ENCODE results near the gene EFL1.
"Not testable (repeated sequence)": the region's sequence is repeated elsewhere in the genome, so short reads cannot be mapped to it uniquely, and the experiment has no call there.

The EFL1 gene

GRCh38 chr15:82281276-82281675 lies 18.7 kb upstream of the EFL1 start:
- DNase-seq (ENCODE audit: low read depth in 2 of 2) = not testable (repeated sequence)

- DNase-seq (ENCODE audit: low read depth in 2 of 2) = no peak
These were observed 12.9 kb upstream of the EFL1 start for GRCh38 chr15:82275410-82275809.

GRCh38 chr15:82272154-82272553 lies 9.6 kb upstream of the EFL1 start:
- no peak for DNase-seq (ENCODE audit: low read depth in 2 of 2)

- DNase-seq (ENCODE audit: low read depth in 2 of 2) = not testable (repeated sequence)
These were observed 5.9 kb upstream of the EFL1 start for GRCh38 chr15:82268454-82268853.

- DNase-seq (ENCODE audit: low read depth in 2 of 2) = not testable (repeated sequence)
These were observed 4.6 kb upstream of the EFL1 start for GRCh38 chr15:82267137-82267536.

GRCh38 chr15:82263350-82263749 lies 816 bp upstream of the EFL1 start:
- DNase-seq (ENCODE audit: low read depth in 2 of 2) = no peak

GRCh38 chr15:82261566-82262421 lies 740 bp downstream of the EFL1 start:
- DNase-seq (ENCODE audit: low read depth in 2 of 2) = peak; percentile 33 to 41

- not testable (repeated sequence) for DNase-seq (ENCODE audit: low read depth in 2 of 2)
These were observed 14.3 kb downstream of the EFL1 start for GRCh38 chr15:82248261-82248660.

GRCh38 chr15:82245956-82246355 lies 16.6 kb downstream of the EFL1 start:
- not testable (repeated sequence) for DNase-seq (ENCODE audit: low read depth in 2 of 2)

- DNase-seq (ENCODE audit: low read depth in 2 of 2) = not testable (repeated sequence)
These were observed 18.9 kb downstream of the EFL1 start for GRCh38 chr15:82243644-82244043.

GRCh38 chr15:82241836-82242499 lies 20.6 kb downstream of the EFL1 start:
- not testable (repeated sequence) for DNase-seq (ENCODE audit: low read depth in 2 of 2)

- DNase-seq (ENCODE audit: low read depth in 2 of 2) = no peak
These were observed 22.7 kb downstream of the EFL1 start for GRCh38 chr15:82239685-82240391.

- not testable (repeated sequence) for DNase-seq (ENCODE audit: low read depth in 2 of 2)
These were observed 24.5 kb downstream of the EFL1 start for GRCh38 chr15:82237944-82238534.

- DNase-seq (ENCODE audit: low read depth in 2 of 2) = no peak
These were observed 30.7 kb downstream of the EFL1 start for GRCh38 chr15:82231842-82232241.

- DNase-seq (ENCODE audit: low read depth in 2 of 2) = no peak
These were observed 31.3 kb downstream of the EFL1 start for GRCh38 chr15:82231233-82231632.

- no peak for DNase-seq (ENCODE audit: low read depth in 2 of 2)
These were observed 33.8 kb downstream of the EFL1 start for GRCh38 chr15:82228750-82229149.

GRCh38 chr15:82221535-82221934 lies 41.0 kb downstream of the EFL1 start:
- DNase-seq (ENCODE audit: low read depth in 2 of 2) = not testable (repeated sequence)

GRCh38 chr15:82216092-82216491 lies 46.4 kb downstream of the EFL1 start:
- not testable (repeated sequence) for DNase-seq (ENCODE audit: low read depth in 2 of 2)

GRCh38 chr15:82212201-82212600 lies 50.3 kb downstream of the EFL1 start:
- DNase-seq (ENCODE audit: low read depth in 2 of 2) = not testable (repeated sequence)

- DNase-seq (ENCODE audit: low read depth in 2 of 2) = not testable (repeated sequence)
These were observed 52.4 kb downstream of the EFL1 start for GRCh38 chr15:82210066-82210597.

- not testable (repeated sequence) for DNase-seq (ENCODE audit: low read depth in 2 of 2)
These were observed 58.0 kb downstream of the EFL1 start for GRCh38 chr15:82204575-82204974.

All from stimulated activated CD8-positive, alpha-beta memory T cell treated with anti-CD3 and anti-CD28 coated beads, Interleukin-2, amount 100 ng/mL, for 48 hours (primary cell).